Measurements from ENCODE around the gene DLD. TPM values are rescaled to one million over a fixed set of nuclear protein-coding genes. Genes with fewer than 3 reads are reported as not detected.

DLD gene
- total and polyA plus RNA-seq, 9 of the 15 experiments (the other 6 are each of a cell fraction or from before 2014, with no cell fraction given), result 130 to 639 (median 247) TPM

DNA sequence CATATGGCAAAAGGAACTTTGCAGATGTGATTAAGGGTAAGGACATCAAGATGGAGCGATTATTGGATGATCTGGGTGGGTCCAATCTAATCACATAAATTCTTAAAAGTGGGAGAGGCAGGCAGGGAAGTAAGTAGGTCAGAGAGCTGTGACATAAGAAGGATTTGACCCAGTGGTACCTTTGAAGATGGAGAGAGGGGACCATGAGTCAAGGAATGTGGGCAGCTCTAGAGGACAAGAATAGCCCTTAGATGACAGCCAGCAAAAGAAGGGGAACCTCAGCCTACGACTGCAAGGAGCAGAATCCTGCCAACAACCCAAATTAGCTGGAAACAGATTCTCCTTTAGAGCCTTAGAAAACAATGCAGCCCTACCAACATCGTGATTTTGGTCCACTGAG, 77.5 kb downstream of the DLD start:
- Histone ChIP-seq H3K4me1 (replicated peaks in 1 of 2; ENCODE audit: control insufficient read depth in 2 of 2, insufficient read depth in 2 of 2, low read length in 2 of 2) (peaks cover 0 to 22% of the 10 kb centered on the region in 2 experiments; a peak in 3 of 5 replicates), H3K79me2 (ENCODE audit: control insufficient read depth, insufficient read depth, low read length) (no peaks in the 10 kb centered on the region), H2AFZ (ENCODE audit: low read depth, low read length) (no peak overlapping the region), H3K27me3 (ENCODE audit: control insufficient read depth in 2 of 2, insufficient read depth in 2 of 2, low read length in 2 of 2) (no peaks in the 10 kb centered on the region; a peak in 1 of 5 replicates), H3K9me1 (ENCODE audit: control insufficient read depth, insufficient read depth, low read length) (no peaks in the 10 kb centered on the region), H4K20me1 (replicated peaks; ENCODE audit: control insufficient read depth, insufficient read depth, low read length) (0 out of 2 replicates have a peak, but pooled peaks cover 3% of the 10 kb centered on the region), H3K4me2 (ENCODE audit: insufficient read depth, low read length) (no peak overlapping the region), H3K27ac (ENCODE audit: extremely low read depth, low read depth, low read length) (no peak overlapping the region), H3K9ac (ENCODE audit: insufficient read depth in 1 of 2, low read depth in 2 of 2, low read length in 2 of 2) (no peak overlapping the region), H3K36me3 (ENCODE audit: control insufficient read depth, insufficient read depth, low read length) (peaks cover 11% of the 10 kb centered on the region; the same call in 1 of the 3 replicates), H3K4me3 (no peak overlapping the region), H3K9me3 (replicated peaks; ENCODE audit: control insufficient read depth, insufficient read depth, low read depth, low read length) (no peaks in the 10 kb centered on the region)
- no TSS peak for BruUV-seq (replicated peaks)
- CTCF ChIA-PET (ENCODE audit: low intra/inter-chr PET ratio), result no interaction called here
- WGBS (ENCODE audit: insufficient coverage, low coverage, missing lambda C conversion rate), result 13% methylated on average over 3 of the region's 3 CpGs
- POLR2A ChIA-PET, result interaction anchor here (1.0 kb wide), 1 partner anchor 13 kb away, joined by 3 read pairs; no protein-coding TSS in a partner anchor
- FAIRE-seq (no peak), ATAC-seq (no peak), DNase-seq (ENCODE audit: extremely low read depth in 1 of 4, low spot score in 3 of 4) (no peak)
- in situ Hi-C loops (cut with MboI) (no loop called here), intact Hi-C loops (cut with micrococcal nuclease) (no loop called here)
- TF ChIP-seq HEY1 (CRISPR knock-in tag; IDR thresholded peaks at IDR 0.05; ENCODE audit: borderline replicate concordance), result no peak
- TF ChIP-seq SPI1 (IDR thresholded peaks at IDR 0.05; ENCODE audit: borderline replicate concordance, low read depth, low read length), result no peak
- no peak for TF ChIP-seq ZNF431 (CRISPR knock-in tag; IDR thresholded peaks at IDR 0.05)
- TF ChIP-seq STAG1 (CRISPR knock-in tag; IDR thresholded peaks at IDR 0.05; ENCODE audit: borderline replicate concordance), result no peak
- TF ChIP-seq PHB (CRISPR knock-in tag; IDR thresholded peaks at IDR 0.05), result no peak
- no peak for TF ChIP-seq TBP (optimal IDR thresholded peaks at IDR 0.05; ENCODE audit: low read depth, low read length)
- TF ChIP-seq KLF16 (IDR thresholded peaks at IDR 0.05), result no peak
- no peak for TF ChIP-seq HMGN3 (IDR thresholded peaks at IDR 0.05; ENCODE audit: borderline replicate concordance, extremely low read depth, insufficient read length, low read depth, low read length)
